GM13976 (cell line): ENCODE measurements around the gene CDIPT.

Experiments used
- DNase-seq: peaks from one replicate; pipeline ENCODE4 v3.0.0; 2012; ENCODE audit warnings: low spot score
- in situ Hi-C: fragments of 300-500 bp; cut with MboI; formaldehyde crosslinking; loops from one replicate; pipeline ENCODE4 v1.12.0; 2022; ENCODE audit warnings: low sequenced_read_pairs, mixed read lengths, inconsistent platforms; ENCODE audit not compliant: unreplicated experiment
- TF ChIP-seq, protein P1 (sequence below): IDR thresholded peaks from 2 replicates; pipeline ENCODE4 v1.5.1; 2012; ENCODE audit warnings: borderline replicate concordance, mild to moderate bottlenecking; ENCODE audit not compliant: insufficient read depth; ENCODE audit errors: extremely low read depth, missing control alignments, control extremely low read depth

The CDIPT gene

DNA sequence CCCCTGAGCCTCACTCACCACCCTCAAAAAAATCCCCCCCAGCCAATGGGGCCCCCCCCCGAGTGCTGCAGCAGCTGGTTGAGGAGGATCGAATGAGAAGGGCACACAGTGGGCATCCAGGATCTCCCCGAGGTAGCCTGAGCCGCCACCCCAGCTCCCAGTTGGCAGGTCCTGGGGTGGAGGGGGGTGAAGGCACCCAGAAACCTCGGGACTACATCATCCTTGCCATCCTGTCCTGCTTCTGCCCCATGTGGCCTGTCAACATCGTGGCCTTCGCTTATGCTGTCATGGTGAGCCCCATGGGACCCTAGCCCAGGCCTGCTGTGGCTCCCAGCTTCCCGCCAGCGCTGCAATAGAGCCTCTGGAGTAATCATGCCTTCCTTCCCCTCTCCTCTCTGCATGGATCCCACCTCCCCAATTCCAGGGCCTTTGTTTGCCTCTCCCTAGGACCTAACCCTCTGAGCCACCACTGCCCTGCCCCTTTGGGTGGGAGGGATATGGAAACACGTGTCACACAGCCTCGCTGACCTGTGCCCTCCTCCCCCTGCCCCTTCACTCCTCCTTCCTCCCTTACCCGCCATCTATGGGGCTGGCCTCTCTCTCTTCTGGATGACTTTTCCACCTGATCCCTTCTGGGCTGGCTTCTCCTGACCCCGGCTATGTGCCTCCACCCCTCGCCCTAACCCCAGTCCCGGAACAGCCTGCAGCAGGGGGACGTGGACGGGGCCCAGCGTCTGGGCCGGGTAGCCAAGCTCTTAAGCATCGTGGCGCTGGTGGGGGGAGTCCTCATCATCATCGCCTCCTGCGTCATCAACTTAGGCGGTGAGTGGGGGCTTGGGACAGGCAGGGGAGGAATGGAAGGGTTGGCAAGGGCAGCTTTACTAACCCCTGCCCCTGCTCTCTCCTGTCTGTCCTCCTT lies 49.1 kb downstream of the CDIPT start:
- no peak for DNase-seq
- TF ChIP-seq, protein P1, sequence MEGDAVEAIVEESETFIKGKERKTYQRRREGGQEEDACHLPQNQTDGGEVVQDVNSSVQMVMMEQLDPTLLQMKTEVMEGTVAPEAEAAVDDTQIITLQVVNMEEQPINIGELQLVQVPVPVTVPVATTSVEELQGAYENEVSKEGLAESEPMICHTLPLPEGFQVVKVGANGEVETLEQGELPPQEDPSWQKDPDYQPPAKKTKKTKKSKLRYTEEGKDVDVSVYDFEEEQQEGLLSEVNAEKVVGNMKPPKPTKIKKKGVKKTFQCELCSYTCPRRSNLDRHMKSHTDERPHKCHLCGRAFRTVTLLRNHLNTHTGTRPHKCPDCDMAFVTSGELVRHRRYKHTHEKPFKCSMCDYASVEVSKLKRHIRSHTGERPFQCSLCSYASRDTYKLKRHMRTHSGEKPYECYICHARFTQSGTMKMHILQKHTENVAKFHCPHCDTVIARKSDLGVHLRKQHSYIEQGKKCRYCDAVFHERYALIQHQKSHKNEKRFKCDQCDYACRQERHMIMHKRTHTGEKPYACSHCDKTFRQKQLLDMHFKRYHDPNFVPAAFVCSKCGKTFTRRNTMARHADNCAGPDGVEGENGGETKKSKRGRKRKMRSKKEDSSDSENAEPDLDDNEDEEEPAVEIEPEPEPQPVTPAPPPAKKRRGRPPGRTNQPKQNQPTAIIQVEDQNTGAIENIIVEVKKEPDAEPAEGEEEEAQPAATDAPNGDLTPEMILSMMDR: no peak
- in situ Hi-C loops: no loop called here

DNA sequence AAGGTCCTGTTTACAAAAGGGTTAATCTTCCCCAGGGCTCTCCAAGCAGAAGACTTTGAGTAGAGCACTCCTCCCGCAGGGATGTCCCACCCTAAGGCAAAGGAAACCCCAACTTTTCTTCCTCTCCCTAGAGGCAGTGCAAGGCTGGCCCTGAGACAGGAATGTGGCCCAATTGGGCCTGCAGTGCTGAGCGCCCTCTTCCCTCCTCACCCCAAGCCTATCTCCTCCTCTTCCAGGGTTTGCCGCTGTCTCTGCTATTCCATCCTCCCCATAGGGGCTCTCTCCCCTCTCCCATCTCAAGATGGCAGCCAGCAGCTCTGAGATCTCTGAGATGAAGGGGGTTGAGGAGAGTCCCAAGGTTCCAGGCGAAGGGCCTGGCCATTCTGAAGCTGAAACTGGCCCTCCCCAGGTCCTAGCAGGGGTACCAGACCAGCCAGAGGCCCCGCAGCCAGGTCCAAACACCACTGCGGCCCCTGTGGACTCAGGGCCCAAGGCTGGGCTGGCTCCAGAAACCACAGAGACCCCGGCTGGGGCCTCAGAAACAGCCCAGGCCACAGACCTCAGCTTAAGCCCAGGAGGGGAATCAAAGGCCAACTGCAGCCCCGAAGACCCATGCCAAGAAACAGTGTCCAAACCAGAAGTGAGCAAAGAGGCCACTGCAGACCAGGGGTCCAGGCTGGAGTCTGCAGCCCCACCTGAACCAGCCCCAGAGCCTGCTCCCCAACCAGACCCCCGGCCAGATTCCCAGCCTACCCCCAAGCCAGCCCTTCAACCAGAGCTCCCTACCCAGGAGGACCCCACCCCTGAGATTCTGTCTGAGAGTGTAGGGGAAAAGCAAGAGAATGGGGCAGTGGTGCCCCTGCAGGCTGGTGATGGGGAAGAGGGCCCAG lies 50.0 kb downstream of the CDIPT start:
- in situ Hi-C loops: no loop called here
- TF ChIP-seq, protein P1: no peak
- no peak for DNase-seq

DNA sequence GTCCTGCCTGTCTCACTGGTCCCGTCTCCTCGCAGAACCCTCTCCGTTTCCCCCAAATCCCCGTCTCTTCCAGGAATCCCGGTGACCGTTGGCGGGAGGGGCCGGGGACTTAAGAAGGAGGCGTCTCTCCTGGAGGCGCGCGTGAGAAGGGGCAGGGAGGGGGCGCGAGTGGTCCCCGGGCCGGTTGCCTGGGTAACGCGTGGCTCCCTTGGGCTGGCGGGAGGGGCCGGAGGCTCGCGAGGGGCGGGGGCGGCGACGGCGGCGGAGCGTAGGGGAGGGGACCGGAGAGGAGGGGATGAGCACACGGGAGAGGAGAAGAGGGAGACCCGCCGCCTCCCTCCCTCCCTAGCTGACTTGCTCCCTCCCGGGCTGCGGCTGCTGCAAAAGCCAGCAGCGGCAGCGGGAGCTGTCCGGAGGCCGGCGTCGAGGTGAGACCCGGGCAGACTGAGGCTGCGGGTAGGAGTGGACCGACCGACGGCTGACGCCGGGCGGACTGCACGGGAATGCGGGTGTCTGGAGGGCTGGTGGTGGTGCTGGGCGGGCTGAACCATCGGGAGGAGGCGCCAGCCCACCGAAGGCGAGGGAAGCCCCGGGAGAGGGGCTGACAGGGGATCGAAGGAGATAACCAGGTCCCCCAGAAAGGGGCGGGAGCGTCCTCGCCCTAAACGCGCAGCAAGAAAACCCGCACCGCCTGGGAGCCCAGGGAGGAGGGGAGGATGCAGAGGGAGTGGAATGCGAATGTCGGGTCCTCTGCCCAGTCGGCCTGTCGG lies 50.9 kb downstream of the CDIPT start, which contains the start of gene PRRT2:
TSS of gene PRRT2 (plus strand) at position 298 of the 770 bp plus-strand sequence. CDS start 862 bp downstream, outside the sequence.
- DNase-seq: peak; percentile 65
- TF ChIP-seq, protein P1: no peak
- in situ Hi-C loops: no loop called here

DNA sequence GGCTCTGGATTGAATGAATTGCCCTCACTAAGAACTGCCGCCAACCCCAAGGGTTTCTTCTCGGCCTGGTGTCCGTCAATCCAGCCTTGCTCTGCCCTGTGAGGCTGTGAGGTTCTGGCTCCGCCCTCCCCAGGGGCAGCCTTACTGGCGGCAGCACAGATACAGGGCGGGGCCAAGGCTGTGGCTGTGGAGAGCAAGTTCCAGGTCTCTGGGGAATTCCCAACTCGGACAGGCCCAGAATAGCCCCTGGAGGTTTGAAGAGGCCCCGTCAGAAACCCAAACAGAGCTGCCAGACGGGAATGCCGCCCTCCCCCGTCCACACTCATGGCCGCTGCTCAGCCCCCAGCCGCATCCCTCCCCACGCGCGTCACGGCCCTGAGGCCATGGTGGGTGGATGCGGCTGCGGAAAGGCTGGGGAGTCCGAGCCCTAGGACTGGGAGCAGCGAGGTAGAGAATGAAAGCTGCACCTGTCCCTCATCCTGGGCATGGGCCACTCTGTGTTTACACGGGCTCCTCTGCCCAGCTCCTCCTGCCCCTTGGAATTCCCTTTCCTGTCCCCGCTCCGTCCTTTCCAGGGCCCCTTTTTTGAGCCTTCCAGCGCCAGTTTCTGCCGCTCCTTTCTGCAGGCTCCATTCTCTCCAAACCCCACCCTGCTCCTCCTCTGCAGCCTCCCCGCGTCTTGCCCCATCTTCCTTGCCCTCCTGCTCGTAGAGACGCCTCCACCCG lies 51.7 kb downstream of the CDIPT start:
- DNase-seq: peak; percentile 92
- in situ Hi-C loops: no loop called here
- TF ChIP-seq, protein P1: no peak

DNA sequence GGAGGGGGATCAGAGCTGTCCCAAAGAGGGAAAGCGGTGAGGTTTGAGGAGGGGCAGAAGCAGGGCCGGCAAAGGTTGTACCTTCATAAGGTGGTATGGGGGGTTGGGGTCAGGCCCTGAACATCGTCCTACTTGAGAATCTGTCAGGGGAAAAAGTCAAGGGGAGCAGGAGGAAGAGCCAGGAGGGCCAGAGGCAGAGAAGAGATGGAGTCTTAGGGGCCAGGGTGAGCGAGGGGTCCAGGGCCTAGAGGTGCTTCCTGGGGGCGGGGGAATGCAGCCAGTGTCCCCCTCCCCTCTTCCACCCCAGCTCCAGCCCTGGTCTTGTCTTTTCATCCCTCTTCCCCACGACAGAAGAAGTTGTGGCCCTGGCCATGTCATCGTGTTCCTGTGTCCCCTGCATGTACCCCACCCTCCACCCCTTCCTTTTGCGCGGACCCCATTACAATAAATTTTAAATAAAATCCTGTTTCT lies 52.3 kb downstream of the CDIPT start:
- DNase-seq: no peak
- in situ Hi-C loops: no loop called here

More for the DNA sequence above, 52.3 kb downstream of the CDIPT start:
- TF ChIP-seq, protein P1: no peak
